Suppressor macrophage treated with lipopolysaccharide for 1 hour (primary cell): Measurements from ENCODE around the gene MYT1.

ENCODE experiments used
- DNase-seq, 3 donors: peaks; one replicate each; pipeline ENCODE4 v3.0.0-alpha.2; 2020 to 2022

Gene MYT1

GRCh38 chr20:64140061-64140931 lies 24.0 kb upstream of the MYT1 start:
- no peak for DNase-seq

- no peak for DNase-seq
These were observed 23.3 kb upstream of the MYT1 start for GRCh38 chr20:64140956-64141355.

DNA sequence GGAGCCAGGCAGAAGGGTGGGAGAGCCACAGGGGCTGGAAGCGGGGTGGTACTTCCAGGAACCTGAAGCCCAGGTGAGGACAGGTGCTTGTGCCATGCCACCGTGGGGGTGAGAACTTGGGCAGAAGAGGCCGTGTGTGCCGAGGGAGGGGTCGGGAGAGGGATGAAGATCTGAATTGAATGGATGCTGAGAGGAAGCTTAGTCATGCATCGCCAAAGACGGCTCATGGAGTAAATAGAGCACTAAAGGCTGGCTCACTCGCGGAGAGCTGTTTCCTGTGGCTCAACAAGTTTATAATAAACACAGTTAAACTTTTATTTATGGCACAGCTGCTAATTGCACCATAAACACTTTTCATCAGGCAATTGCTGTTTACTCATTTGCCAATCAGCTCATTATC lies 21.7 kb upstream of the MYT1 start:
- no peak for DNase-seq

DNA sequence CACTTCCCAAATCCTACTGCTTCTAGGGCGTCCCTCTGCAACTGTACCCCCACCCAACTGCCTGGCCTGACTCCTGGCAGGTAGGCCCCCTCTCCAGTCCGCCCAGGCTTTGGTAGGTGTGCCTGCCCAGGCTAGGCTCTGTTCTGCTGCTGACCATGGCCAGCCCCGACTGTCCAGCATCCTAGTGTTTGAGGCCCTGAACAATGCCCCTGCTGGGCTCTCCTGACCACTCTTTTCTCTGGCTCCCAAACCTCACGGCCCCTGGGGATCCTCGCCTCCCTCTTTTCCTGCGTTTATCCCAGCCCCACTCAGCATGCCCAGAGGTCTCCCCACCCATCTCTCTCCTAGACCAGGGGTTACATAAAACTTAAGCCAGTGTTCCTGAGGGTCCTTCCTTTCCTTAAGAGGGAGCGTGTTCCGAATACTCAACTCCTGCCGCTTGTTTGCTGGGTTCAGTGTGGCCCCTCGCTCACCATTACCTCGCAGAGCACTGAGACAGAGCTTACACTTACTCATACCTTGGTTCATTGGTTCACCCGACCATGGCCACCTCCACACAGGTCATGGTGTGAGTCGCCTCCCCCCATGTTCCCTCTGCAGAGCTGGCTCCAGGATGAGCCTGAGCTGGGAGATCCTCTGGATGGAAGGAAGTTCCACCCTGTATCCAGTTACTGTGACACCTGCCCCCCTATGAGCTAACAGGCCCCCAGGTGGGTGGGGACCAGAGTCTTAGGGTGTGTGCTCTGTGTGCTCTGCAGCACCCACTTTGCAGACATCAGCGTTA lies 21.0 kb upstream of the MYT1 start:
- no peak for DNase-seq

DNA sequence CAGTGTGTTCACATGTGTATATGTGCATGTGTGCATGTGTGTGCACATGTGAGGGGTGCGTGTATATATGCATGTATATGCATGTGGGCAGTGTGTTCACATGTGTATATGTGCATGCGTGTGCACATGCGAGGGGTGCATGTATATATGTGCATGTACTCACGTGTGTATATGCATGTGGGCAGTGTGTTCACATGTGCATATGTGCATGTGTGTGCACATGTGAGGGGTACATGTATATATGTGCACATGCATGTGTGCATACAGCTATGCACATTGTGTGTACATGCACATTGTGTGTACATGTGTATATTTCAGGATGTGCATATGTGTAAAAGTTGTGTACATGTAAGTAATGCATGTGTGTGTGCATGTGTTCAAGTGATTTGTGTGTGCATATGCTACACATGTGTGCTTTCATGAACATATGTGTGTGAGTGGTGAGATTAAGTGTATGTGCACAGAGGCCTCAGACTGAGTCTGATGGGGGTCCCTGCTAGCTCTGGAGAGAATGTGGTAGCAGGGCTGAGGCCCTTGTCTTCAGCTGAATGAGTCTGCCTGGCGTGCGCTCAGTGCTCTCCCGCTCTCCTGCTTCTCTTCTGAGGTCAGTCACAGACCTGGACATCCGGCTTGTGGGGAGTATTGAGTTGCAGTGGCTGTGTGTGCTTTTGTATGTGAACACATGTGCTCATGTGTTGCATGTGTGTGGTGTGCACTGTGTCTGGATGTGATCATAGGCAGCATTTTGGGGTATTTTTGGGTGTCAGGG lies 19.9 kb upstream of the MYT1 start:
- no peak for DNase-seq

- no peak for DNase-seq
These were observed 18.6 kb upstream of the MYT1 start for GRCh38 chr20:64145458-64146300.

- DNase-seq, result no peak
These were observed 17.8 kb upstream of the MYT1 start for GRCh38 chr20:64146301-64146935.

- no peak for DNase-seq
These were observed 17.2 kb upstream of the MYT1 start for GRCh38 chr20:64146936-64147477.

DNA sequence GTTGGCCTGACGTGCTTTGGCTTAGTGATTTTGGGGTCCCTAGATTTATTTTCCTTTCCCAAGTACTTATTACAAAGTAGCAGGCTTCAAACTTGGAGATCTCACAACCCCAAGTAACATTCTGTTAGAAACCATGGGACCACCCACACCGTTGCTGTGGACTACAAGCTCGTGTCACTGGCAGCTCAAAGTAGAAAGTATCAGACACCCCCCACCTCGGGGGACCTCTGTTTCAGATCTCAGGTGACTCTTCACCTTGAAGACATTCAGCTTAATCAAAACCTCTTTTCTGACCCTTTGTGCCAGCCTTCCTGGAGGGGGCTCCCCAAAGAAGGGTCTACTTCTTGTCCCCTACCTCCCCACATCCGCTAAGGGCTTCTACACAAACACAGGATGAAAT lies 15.7 kb upstream of the MYT1 start:
- DNase-seq, result no peak

- DNase-seq, result no peak
These were observed 15.1 kb upstream of the MYT1 start for GRCh38 chr20:64149141-64149540.

DNA sequence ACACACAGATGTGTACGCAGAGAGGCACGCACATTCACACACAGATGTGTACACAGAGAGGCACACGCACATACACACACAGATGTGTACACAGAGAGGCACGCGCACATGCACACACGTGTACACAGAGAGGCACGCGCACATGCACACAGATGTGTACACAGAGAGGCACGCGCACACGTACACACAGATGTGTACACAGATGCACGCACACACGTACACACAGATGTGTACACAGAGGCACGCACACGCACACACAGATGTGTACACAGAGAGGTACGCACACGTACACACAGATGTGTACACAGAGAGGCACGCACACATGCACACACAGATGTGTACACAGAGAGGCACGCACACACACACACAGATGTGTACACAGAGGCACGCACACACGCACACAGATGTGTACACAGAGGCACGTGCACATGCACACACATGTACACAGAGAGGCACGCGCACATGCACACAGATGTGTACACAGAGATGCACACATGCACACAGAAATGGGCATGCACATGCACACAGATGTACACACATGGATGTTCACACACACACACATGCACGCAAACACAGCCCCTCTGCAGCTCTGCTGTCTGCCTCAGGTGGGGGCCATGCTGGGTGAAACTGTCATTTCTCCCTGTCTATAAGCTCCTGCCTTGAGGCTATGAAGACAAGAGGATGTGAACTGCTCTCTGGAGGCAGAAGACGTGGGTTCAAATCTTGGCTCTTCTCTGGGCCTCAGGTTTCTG lies 14.3 kb upstream of the MYT1 start:
- DNase-seq, result no peak

- no peak for DNase-seq
These were observed 13.3 kb upstream of the MYT1 start for GRCh38 chr20:64150756-64151632.

GRCh38 chr20:64151633-64152530 lies 12.4 kb upstream of the MYT1 start:
- no peak for DNase-seq

- no peak for DNase-seq
These were observed 11.3 kb upstream of the MYT1 start for GRCh38 chr20:64152906-64153305.

DNA sequence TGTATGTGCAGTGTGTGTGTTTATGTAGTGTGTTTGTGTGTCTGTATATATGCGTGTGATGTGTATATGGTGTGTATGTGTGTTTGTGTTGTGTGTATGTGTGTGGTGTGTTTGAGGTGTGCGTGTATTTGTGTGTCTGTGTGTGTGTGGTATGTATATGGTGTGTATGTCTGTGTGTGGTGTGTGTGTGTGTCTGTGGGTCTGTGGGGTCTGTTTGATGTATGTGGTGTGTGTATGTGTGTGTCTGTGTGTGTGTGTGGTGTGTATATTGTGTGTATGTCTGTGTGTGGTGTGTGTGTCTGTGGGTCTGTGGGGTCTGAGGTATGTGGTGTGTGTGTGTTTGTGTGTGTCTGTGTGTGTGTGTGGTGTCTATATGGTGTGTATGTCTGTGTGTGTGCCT lies 10.8 kb upstream of the MYT1 start:
- DNase-seq, result no peak

- DNase-seq, result no peak
These were observed 10.2 kb upstream of the MYT1 start for GRCh38 chr20:64153861-64154589.

DNA sequence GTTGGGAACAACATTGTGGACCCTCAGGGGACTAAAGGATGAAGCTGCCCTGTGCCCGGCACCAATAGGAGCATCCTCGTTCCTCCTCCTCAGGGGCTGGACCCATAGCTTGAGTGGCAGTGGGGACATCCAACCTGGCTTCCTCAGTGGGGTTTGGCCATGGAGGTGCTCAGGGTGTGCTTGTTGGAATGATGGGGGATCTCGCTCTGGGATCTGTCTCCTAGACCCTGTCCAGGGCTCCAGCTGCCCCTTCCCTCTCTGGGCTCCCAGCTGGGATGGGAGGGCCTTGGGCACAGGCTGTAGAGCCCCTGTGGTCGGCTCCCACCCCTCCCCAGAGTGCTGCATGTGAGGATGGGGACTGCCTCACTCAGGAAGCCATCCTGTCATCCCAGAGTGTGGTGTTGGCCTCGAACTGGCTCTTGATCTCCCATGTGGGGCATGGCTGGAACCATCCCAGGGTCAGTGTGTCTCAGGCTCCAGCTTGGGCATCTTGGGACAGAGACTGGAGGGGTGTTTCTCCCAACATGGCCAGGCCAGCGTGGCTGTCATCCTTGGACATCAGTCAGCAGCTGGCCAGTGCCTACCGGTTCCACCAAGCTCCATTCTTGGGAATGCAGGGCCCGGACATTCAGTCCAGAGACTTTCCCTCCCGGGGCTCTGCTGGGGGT lies 9.5 kb upstream of the MYT1 start:
- no peak for DNase-seq
